ENCODE measurements around the gene SULT1C2.

- TF ChIP-seq SIN3A (IDR thresholded peaks at IDR 0.05; ENCODE audit: low read depth, low read length) (no peak), EGR1 (IDR thresholded peaks at IDR 0.05; ENCODE audit: borderline replicate concordance in 1 of 2, low read depth in 2 of 2, low read length in 2 of 2) (no peak), CTCF (IDR thresholded peaks at IDR 0.05 in 2 of 3, conservative IDR thresholded peaks at IDR 0.05 in 1 of 3; ENCODE audit: control insufficient read depth in 2 of 3, extremely low read depth in 1 of 3, insufficient read depth in 1 of 3, low read depth in 3 of 3, low read length in 3 of 3) (no peak), CBFB (IDR thresholded peaks at IDR 0.05; ENCODE audit: low read depth) (no peak), PML (IDR thresholded peaks at IDR 0.05; ENCODE audit: low read length) (no peak), NKRF (conservative IDR thresholded peaks at IDR 0.05) (no peak), GABPA (IDR thresholded peaks at IDR 0.05; ENCODE audit: low read depth) (no peak), EZH2 (IDR thresholded peaks at IDR 0.05; ENCODE audit: borderline replicate concordance, control insufficient read depth, low read depth, low read length) (no peak), BMI1 (IDR thresholded peaks at IDR 0.05; ENCODE audit: borderline replicate concordance) (no peak), POLR2AphosphoS5 (IDR thresholded peaks at IDR 0.05; ENCODE audit: low read length) (no peak), HCFC1 (IDR thresholded peaks at IDR 0.05; ENCODE audit: low read length) (no peak)
These were observed 34.9 kb downstream of the SULT1C2 start for GRCh38 chr2:108323619-108324018.
